ENCODE data around the gene SYNE2.
"Not testable (repeated sequence)": the region's sequence is repeated elsewhere in the genome, so short reads cannot be mapped to it uniquely, and the experiment has no call there.

The SYNE2 gene

GRCh38 chr14:64195199-64195598 is 342.4 kb downstream of the SYNE2 start:
- no peak for DNase-seq (ENCODE audit: low read depth)

GRCh38 chr14:64196056-64196455 is 343.3 kb downstream of the SYNE2 start:
- DNase-seq (ENCODE audit: low read depth) = no peak

- DNase-seq (ENCODE audit: low read depth) = no peak
Measured at GRCh38 chr14:64196814-64197411, 344.1 kb downstream of the SYNE2 start.

GRCh38 chr14:64197996-64198395 is 345.2 kb downstream of the SYNE2 start:
- no peak for DNase-seq (ENCODE audit: low read depth)

GRCh38 chr14:64198486-64198885 is 345.7 kb downstream of the SYNE2 start:
- no peak for DNase-seq (ENCODE audit: low read depth)

GRCh38 chr14:64200170-64200569 is 347.4 kb downstream of the SYNE2 start:
- no peak for DNase-seq (ENCODE audit: low read depth)

- no peak for DNase-seq (ENCODE audit: low read depth)
Measured at GRCh38 chr14:64201296-64201695, 348.5 kb downstream of the SYNE2 start.

- DNase-seq (ENCODE audit: low read depth) = no peak
Measured at GRCh38 chr14:64201921-64202545, 349.2 kb downstream of the SYNE2 start.

- DNase-seq (ENCODE audit: low read depth) = no peak
Measured at GRCh38 chr14:64202716-64203115, 349.9 kb downstream of the SYNE2 start.

GRCh38 chr14:64203366-64204006 is 350.7 kb downstream of the SYNE2 start:
- DNase-seq (ENCODE audit: low read depth) = no peak

- DNase-seq (ENCODE audit: low read depth) = no peak
Measured at GRCh38 chr14:64208261-64208660, 355.5 kb downstream of the SYNE2 start.

GRCh38 chr14:64208981-64209380 is 356.2 kb downstream of the SYNE2 start:
- DNase-seq (ENCODE audit: low read depth) = no peak

- no peak for DNase-seq (ENCODE audit: low read depth)
Measured at GRCh38 chr14:64209444-64210131, 356.8 kb downstream of the SYNE2 start.

- no peak for DNase-seq (ENCODE audit: low read depth)
Measured at GRCh38 chr14:64210216-64210615, 357.4 kb downstream of the SYNE2 start.

GRCh38 chr14:64210912-64211311 is 358.1 kb downstream of the SYNE2 start:
- DNase-seq (ENCODE audit: low read depth) = not testable (repeated sequence)

GRCh38 chr14:64212666-64213065 is 359.9 kb downstream of the SYNE2 start:
- DNase-seq (ENCODE audit: low read depth) = no peak

GRCh38 chr14:64213086-64213485 is 360.3 kb downstream of the SYNE2 start:
- DNase-seq (ENCODE audit: low read depth) = no peak

GRCh38 chr14:64213853-64214570 is 361.2 kb downstream of the SYNE2 start:
- no peak for DNase-seq (ENCODE audit: low read depth)

GRCh38 chr14:64215274-64215673 is 362.5 kb downstream of the SYNE2 start:
- DNase-seq (ENCODE audit: low read depth) = no peak

- no peak for DNase-seq (ENCODE audit: low read depth)
Measured at GRCh38 chr14:64215978-64216377, 363.2 kb downstream of the SYNE2 start.

GRCh38 chr14:64217308-64217707 is 364.5 kb downstream of the SYNE2 start:
- no peak for DNase-seq (ENCODE audit: low read depth)

- no peak for DNase-seq (ENCODE audit: low read depth)
Measured at GRCh38 chr14:64217834-64218233, 365.0 kb downstream of the SYNE2 start.

Data from stimulated activated CD8-positive, alpha-beta memory T cell treated with anti-CD3 and anti-CD28 coated beads, Interleukin-12 subunit alpha, Interleukin-12 subunit beta, amount 100 ng/mL, for 4 hours (primary cell).